NCI-H82 treated with DMSO at 0.1 percent for 48 hours (cell line): Measurements from ENCODE around the gene LMAN1L.
"Not testable (repeated sequence)": the region's sequence is repeated elsewhere in the genome, so short reads cannot be mapped to it uniquely, and the experiment has no call there.

ENCODE experiments used
- DNase-seq: peaks from one replicate; lab custom pipeline; 2025; ENCODE audit not compliant: unreplicated experiment; lab: John Stamatoyannopoulos, UW

The LMAN1L gene

DNA sequence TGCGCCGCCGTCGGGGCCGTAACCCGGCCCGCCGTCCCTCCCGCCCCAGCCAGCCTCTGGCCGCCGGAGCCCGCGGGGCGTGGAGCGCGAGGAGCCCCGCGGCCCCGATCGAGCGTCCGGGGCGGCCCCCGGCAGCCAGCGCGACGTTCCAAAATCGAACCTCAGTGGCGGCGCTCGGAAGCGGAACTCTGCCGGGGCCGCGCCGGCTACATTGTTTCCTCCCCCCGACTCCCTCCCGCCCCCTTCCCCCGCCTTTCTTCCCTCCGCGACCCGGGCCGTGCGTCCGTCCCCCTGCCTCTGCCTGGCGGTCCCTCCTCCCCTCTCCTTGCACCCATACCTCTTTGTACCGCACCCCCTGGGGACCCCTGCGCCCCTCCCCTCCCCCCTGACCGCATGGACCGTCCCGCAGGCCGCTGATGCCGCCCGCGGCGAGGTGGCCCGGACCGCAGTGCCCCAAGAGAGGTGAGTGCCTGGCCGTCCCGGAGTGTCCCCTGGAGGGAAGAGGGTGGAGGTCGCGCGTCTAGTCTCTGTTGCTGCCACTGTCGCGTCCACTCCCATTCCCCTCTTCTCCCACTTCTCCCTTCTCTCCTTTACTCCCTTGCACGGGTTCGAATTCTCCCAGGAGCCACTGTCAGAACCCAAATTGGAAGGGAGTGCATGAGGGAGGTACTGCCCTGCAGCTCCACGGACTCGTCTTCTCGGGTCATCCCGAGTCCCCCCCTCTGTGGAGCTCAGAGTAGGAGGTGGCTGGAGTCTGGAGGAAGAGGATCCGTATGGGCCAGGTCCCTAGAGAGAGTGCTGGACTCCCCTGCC lies 30.2 kb upstream of the LMAN1L start:
- DNase-seq, result no peak

DNA sequence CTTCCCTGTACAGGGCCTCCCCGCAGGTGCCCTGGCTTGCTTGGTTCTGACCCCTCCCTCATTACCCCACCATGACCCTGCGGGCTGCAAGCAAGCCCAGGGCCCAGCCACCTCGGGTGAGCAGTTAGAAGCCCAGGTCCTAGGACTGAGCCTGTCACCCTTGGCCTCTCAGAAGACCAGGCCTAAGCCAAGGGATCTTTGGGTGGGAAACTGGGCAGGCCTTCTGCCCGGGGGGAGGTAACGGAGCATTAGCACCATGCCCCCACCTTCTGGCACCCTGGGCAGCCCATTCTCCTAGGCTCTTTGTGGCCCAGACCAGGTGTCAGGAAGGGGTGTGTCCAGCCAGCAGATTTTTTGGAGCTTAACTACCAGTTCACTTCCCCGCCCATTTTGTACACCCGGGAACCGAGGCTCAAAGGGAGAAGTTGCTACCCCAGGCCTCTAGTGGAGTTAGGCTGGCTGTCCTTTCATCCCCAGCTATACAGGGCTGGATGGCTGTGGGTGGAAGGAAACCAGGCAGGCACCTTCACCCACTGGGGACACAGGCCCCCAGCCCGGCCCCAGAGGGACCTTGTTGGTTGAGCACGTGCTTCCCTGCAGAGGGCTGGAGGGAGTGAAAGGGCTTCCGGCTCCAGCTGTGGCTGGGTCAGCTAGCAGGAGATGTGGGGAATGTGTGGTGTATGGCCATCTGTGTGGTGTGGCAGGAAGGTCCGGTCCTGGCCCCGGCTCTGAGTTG lies 29.4 kb upstream of the LMAN1L start:
- DNase-seq, result no peak

DNA sequence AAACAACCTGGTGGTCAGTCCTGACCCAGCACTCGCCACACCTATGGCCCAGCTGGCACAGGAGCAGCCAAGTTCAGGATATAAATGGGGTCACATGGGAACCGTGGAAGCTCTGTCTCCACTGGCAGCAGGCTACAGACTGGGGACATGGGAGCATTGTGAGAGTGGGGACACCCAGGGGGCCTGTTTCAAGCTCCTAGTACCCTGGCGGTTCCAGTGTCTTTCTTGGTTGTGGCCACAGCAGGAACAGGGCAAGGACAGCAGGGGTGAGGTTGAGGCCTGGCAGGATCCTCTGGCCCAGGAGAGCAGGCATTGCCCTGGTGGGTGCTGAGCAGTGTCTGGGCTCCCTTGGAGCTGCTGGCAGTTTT lies 28.8 kb upstream of the LMAN1L start:
- no peak for DNase-seq

DNA sequence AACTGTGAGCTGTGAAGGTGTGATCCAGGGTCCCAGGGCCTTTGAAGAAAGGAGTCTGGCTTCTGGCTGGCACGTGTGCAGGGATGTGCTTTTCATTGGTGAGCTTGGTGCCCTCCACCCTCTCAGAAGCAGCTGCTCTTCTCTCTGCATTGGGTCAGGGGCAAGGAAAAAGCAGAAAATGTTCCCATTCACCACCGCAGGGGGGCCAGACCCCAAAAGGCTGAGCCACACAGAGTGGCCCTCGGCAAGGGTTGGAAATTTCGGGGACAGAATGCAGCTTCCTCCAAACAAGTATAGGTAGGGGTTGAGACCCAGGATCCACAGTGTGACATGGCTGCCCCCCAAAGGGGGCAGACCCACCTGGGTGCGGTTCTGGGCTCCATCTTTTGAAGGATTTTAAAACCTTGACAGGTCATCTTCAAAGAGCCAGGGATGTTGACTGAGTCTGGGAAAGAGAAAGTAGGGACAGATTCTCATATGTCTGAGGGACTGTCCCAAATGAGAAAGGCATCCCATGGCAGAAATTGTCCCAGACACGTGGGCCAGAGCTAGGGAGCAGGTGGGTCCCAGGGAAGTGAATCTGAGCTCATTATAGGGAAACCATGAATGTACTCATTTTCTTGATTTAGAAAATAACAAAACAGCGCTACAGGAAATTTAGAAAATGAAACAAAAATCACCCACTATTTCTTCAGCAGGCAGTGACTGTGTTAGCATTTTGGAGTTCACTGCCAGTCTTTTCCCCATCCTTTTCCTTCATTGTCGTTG lies 28.0 kb upstream of the LMAN1L start:
- no peak for DNase-seq

DNA sequence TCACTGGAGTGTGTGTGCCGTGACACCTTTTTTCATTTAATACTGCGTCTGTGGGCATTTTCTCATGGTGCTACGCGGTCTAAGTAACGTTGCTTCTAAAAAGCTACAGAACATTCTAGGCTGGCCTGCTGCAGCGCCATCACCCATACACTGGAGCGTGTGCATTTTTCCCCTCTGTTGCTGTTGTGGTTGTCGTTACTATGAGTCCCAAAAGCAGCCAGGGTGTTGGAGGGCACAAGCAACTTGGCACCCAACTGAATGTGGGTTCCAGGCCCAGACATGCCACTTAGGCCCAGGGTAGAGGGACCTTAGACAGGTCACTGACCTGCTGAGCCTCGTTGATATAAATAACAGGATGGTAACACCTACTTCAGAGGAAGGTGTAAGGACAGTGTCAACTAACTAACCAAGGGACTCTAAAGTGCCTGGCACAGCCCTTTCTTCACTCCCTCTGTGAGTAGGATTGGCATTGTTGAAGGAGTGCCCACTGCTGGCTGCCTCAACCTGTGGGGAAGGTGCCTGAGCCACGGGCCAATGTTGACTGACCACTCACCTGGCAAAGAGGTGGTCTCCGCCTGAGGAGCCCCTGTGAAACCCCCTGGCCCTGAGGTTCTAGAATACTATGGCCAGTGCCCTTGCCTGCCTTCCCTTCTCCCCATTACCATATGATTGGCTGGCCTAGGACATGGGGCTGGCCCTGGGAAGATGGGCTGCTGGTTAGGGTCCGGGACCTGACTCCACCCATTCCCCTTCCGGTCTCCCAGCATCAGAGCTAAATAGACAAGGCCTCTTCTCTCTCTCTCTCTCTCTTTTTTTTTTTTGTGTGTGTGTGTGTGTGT lies 27.2 kb upstream of the LMAN1L start:
- DNase-seq, result no peak

DNA sequence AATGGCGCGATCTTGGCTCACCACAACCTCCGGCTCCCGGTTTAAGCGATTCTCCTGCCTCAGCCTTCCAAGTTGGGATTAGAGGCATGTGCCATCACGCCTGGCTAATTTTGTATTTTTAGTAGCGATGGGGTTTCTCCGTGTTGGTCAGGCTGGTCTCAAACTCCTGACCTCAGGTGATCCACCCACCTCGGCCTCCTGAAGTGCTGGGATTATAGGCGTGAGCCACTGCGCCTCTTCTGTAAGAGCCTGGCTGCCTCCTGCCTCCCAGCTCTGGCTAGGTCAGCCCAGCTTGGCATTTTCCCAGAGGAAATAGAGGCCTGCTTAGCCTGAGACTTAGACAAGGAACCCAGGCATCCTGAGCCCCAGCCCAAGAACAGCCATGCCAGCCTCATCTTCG lies 26.6 kb upstream of the LMAN1L start:
- not testable (repeated sequence) for DNase-seq

DNA sequence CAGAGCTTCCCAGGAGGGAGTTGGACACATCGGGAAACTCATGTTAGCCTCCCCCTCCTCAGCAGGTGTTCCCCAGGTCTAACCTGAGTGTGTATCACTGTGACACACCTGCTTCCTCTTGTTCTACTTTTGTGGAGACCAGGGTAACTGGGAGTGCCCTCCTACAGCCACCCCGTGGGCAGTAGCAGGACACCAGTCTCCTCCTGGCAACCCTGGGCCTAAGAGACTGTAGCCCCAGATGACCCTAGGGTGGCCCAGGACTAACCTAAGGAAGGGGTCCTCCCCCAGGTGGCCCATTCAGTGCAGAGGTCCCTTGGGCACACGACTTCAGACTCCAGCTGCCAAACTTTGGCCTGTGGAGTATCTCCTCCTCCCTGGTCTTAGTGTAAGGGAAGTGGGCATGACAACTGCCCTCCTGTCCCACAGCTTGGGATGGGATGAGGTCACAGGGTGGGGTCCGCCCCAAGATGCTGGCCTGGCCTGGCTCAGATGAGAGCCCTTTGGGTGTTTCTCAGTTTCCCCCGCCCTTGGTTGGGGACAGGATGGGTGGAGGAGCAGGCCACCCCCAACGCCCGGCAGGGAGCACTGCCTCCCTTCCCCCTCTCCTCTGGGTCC lies 26.0 kb upstream of the LMAN1L start:
- no peak for DNase-seq

DNA sequence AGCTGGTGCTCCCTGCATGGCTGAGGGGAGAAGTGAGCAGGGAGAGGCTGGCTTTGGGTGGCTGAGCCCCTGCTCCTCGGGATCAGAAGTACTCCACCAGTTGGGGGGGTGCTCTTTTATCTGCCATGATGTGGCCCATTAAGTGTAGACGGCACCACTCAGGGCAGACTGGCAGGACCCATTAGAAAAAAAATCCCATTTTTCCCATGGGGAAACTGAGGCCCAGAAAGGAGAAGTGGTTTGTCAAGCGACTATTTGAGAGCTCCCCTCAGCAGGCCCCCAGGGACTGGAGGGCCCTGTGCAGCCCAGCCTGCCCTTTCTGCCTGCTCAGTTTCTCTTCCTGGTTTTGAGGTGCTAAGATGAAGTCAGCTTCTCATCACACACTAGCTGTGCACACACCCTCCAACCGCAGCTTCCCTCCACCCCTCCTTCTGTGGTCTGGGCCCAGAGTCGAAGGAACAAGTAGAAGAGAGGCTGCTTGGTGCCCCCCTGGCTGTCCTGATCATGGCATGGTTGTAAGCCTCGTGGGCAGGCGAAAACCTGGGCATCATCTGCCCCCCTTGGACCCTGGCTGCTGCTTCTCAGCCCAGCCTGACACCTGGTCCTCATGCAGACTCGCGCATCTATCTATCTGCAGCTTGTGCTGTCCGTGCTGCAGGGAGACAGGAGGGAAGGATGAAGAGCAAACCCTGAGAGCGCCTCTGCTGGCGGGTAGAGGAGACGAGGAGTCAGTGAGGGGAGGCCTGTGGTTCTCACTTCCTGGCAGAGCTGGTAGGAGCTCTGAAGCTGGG lies 25.2 kb upstream of the LMAN1L start:
- DNase-seq, result peak; percentile 9

DNA sequence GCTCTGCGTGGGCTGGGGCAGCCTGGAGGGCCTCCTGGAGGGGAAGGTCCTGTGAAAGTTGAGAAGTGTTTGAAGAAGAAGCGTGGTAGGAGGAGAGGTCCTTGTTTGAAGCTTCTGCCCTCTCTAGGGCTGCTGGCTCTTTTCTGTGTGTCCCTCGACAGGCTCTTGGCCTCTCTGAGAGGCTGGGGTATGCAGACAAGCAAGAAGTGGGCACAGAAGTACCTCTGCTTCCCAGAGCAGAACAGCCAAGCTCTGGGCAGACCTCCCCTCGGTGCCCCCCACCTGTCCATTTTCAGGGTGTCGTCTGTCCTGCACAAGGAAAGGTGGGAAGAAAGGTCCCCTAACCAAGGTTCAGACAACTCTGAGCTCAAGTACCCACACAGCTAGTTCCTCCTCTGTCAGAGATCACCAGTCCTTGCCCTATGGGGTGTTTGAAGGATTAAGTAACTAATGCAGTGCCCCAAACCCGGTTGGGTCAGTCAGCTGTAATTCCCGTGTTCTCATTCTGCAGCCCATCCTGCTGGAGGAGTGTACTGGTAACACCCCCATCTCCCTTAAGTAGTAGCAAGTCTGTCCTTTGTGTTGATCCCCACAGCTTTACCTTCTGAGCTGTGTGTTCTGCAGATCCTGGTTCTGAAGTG lies 24.5 kb upstream of the LMAN1L start:
- no peak for DNase-seq

DNA sequence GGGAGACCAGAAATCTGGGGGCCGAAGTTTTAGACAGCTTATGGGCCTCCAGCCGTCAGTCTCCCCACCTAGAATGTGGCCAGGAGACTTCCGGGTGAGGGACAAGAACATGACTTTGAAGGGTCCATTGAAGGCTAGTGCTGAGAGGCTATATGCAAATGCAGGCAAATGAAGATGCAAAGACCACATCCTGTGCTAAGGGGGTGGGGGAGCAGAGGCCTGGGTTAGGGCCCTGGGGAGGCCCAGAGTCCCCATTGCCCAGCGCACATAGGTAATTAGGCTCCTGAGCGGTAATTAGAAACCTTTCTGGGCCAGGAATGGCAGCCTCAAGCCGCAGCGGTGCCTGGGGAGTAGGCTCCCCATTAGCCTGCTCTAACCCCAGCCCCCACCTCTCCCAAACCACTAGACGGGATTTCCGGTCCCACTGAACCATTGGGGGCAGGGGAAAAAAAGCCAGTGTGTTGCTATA lies 23.9 kb upstream of the LMAN1L start:
- no peak for DNase-seq

DNA sequence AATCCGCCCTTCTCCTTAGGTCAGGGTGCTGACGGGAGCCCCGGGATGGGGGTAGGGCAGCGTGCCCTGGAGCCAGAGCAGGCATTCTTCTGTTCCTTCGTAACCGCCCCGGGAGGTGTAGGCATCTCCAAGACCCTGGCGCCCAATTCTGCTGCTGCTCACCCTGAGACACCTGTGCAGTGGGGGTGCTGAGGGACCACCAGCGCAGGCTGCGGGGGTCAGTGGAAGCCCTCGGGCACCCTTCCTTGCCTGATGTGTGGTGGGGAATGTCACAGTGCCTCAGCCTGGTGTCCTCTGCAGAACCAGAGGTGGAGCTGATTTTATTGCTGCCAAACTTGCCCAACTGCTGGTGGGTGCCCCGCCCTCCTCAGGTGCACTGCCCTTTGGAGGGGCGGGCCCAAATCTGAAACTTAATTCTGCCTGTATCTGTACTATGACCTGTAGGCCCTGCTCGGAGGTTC lies 23.4 kb upstream of the LMAN1L start:
- DNase-seq, result no peak

DNA sequence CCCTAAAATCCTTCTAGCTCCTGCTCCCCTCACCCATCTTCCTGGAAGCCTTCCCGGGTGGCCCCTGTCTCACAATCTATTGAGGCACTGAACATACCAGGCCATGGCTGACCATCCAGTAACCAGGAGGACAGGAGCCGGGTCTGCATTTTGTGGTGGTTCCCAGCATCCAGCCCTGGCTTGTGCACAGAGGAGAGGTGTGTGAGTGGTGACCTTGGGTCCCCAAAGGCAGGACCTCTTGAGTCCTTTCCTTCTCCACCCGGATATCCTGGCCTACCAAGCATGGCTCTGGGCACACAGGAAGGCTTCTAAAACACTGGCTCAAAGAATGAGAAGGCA lies 22.9 kb upstream of the LMAN1L start:
- DNase-seq, result no peak

DNA sequence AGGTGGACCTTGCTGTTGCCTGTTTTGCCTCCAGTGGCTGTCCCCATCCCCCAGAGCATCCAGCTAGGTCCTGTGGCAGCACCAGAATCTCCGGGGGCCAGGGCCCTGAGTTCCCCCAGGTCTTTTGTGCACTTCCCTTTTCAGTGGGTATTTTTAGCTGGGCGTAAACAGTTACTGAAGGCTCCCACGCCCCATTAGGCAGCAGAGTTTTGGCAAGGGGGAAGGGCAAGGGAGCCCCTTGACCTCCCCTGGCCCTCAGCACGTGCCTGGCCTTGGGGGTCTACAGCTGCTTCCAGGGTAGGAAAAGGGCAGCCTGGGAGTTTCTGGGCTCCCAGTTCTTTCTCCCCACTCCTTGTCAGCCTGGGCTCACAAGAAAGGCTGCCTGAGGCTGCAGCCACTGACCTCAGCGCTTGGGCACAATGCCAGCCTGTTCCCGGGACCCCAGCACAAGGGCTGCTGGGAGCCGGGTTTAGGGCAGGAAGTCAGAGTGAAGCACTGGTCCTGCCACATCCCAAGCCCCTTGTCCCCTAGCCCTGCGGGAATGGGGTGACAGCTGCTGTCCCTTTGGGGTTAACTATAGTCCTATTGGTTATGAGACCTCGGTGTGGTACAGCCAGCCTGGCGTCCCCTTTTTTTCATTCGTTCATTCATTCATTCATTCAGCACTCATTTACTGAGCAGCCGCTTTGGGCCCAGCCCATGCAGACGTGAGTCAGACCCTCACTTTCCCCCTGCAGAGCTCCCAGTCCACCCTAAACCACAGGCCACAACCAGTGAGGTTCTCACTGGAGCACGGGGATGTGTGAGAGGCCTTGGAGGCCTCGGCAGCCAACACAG lies 22.3 kb upstream of the LMAN1L start:
- no peak for DNase-seq

DNA sequence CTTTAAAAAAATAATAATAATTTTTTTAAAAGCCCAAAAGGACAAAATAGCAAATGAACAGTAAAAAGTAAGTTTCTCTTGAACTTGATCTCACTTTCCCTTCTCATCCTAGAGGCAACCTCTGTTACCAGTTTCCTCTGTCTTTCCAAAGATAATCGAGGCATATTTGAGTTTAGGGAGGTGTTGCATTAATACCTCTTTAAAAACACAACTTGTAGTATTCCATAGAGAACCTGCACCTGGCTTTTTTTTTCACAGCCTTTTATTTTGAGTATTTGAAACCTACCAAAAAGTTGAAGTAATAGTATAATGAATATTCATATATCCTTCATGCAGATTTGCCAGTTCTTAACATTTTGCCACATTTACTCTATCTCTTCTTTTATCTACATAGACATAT lies 21.6 kb upstream of the LMAN1L start:
- no peak for DNase-seq

DNA sequence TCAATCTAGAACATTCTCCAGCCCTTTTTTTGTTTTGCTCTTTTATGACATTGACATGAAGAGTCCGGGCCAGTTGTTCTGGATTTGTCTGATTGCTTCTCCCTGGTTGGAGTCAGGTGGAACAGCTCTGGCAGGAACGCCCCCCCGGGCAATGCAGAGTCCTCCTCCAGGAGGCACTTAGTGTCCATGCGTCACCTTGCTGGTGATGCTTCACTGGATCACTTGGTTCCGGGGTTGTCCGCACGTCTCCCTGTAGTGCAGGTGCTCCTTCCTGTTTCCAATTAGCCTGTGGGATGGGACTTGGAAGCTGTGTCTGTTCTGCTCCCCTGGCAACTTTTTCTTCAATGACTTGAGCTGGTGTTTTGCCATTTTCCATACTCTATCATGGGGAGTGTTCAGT lies 21.0 kb upstream of the LMAN1L start:
- DNase-seq, result no peak

DNA sequence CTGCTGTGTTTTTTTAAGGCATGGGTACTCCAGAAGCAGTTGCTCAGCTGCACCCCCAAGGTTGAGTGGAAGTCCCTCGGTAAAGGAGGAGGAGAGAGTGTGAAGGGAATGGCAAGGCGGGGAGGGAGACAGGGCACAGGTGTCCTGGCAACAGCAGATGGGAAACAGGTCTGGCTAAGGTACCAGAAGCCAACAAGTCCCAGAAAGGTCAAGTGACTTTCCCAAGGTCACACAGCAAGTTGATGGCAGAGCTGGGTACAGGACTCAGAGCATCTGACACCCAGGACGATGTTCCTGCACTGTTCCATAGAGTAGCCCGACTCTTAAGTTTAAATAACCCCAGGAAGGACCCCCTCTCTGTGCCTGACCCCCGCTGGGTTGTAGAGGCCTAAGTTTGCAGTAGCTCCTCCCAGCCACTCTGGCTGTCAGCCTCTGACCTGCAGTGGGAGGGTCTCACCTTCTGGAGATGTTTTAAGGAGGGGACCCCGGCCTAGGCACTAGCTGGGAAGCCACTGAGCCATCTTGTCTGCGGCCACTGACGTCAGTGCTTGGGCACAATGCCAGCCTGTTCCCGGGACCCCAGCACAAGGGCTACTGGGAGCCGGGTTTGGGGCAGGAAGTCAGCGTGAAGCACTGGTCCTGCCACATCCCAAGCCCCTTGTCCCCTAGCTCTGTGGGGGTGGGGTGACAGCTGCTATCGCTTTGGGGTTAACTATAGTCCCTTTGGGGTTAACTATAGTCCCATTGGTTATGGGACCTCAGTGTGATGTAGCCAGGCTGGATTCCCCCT lies 20.2 kb upstream of the LMAN1L start:
- DNase-seq, result no peak
